ENCODE measurements around the gene SIN3B.

SIN3B gene

GRCh38 chr19:16883522-16883921 lies 54.3 kb downstream of the SIN3B start:
- Histone ChIP-seq H3K79me2 (ENCODE audit: insufficient read depth, low read length) (no peaks in the 10 kb centered on the region), H3K9ac (ENCODE audit: low read depth, low read length, poor library complexity, severe bottlenecking) (no peak overlapping the region), H3K9me2 (replicated peaks; ENCODE audit: low read depth, low read length) (no peaks in the 10 kb centered on the region), H3F3A (ENCODE audit: low read depth) (no peaks in the 10 kb centered on the region), H3K9me3 (ENCODE audit: insufficient read depth, low read depth, low read length) (peaks cover 14% of the 10 kb centered on the region; the same call in 1 of the 2 replicates), H3K27me3 (ENCODE audit: insufficient read depth, low read length, poor library complexity, severe bottlenecking) (no peaks in the 10 kb centered on the region), H3K4me3 (ENCODE audit: low read length, poor library complexity, severe bottlenecking) (no peak overlapping the region), H3K36me3 (ENCODE audit: insufficient read depth, low read length) (peaks cover 26% of the 10 kb centered on the region; the same call in 1 of the 2 replicates), H3K4me1 (ENCODE audit: insufficient read depth, low read length, poor library complexity, severe bottlenecking) (peaks cover 16% of the 10 kb centered on the region), H2AFZ (ENCODE audit: low read length) (no peak overlapping the region), H4K20me1 (ENCODE audit: insufficient read depth, low read length, poor library complexity, severe bottlenecking) (no peaks in the 10 kb centered on the region), H3K4me2 (ENCODE audit: low read depth, low read length, poor library complexity, severe bottlenecking) (no peak overlapping the region)
- TF ChIP-seq CTCF (conservative IDR thresholded peaks at IDR 0.05; ENCODE audit: low read length) (no peak), EZH2phosphoT487 (IDR thresholded peaks at IDR 0.05; ENCODE audit: borderline replicate concordance) (no peak)

- H3K9ac ChIP-seq (ENCODE audit: low read depth, low read length, poor library complexity, severe bottlenecking), result no peak overlapping the region
- H3F3A ChIP-seq (ENCODE audit: low read depth), result no peaks in the 10 kb centered on the region
- H4K20me1 ChIP-seq (ENCODE audit: insufficient read depth, low read length, poor library complexity, severe bottlenecking), result no peaks in the 10 kb centered on the region
- peaks cover 9% of the 10 kb centered on the region; the same call in 1 of the 2 replicates for H3K36me3 ChIP-seq (ENCODE audit: insufficient read depth, low read length)
- H3K79me2 ChIP-seq (ENCODE audit: insufficient read depth, low read length), result peaks cover 10% of the 10 kb centered on the region; the same call in 1 of the 2 replicates
- H3K27me3 ChIP-seq (ENCODE audit: insufficient read depth, low read length, poor library complexity, severe bottlenecking), result no peaks in the 10 kb centered on the region
- H3K4me2 ChIP-seq (ENCODE audit: low read depth, low read length, poor library complexity, severe bottlenecking), result no peak overlapping the region
- no peaks in the 10 kb centered on the region for H3K9me2 ChIP-seq (replicated peaks; ENCODE audit: low read depth, low read length)
- peaks cover 32% of the 10 kb centered on the region for H3K4me1 ChIP-seq (ENCODE audit: insufficient read depth, low read length, poor library complexity, severe bottlenecking)
- no peak overlapping the region for H2AFZ ChIP-seq (ENCODE audit: low read length)
- TF ChIP-seq EZH2phosphoT487 (IDR thresholded peaks at IDR 0.05; ENCODE audit: borderline replicate concordance), result no peak
- TF ChIP-seq CTCF (conservative IDR thresholded peaks at IDR 0.05; ENCODE audit: low read length), result no peak
- H3K4me3 ChIP-seq (ENCODE audit: low read length, poor library complexity, severe bottlenecking), result no peak overlapping the region
- peaks cover 14% of the 10 kb centered on the region; the same call in 1 of the 2 replicates for H3K9me3 ChIP-seq (ENCODE audit: insufficient read depth, low read depth, low read length)
Observed at GRCh38 chr19:16885166-16885565, 56.0 kb downstream of the SIN3B start.

- Histone ChIP-seq H3F3A (ENCODE audit: low read depth) (no peaks in the 10 kb centered on the region), H3K4me3 (ENCODE audit: low read length, poor library complexity, severe bottlenecking) (no peak overlapping the region), H3K9ac (ENCODE audit: low read depth, low read length, poor library complexity, severe bottlenecking) (no peak overlapping the region), H3K79me2 (ENCODE audit: insufficient read depth, low read length) (peaks cover 14% of the 10 kb centered on the region; the same call in 1 of the 2 replicates), H3K4me2 (ENCODE audit: low read depth, low read length, poor library complexity, severe bottlenecking) (no peak overlapping the region), H3K36me3 (ENCODE audit: insufficient read depth, low read length) (no peaks in the 10 kb centered on the region), H3K9me2 (replicated peaks; ENCODE audit: low read depth, low read length) (no peaks in the 10 kb centered on the region), H2AFZ (ENCODE audit: low read length) (no peak overlapping the region), H3K9me3 (ENCODE audit: insufficient read depth, low read depth, low read length) (peaks cover 12% of the 10 kb centered on the region; the same call in 1 of the 2 replicates), H3K4me1 (ENCODE audit: insufficient read depth, low read length, poor library complexity, severe bottlenecking) (peaks cover 37% of the 10 kb centered on the region), H4K20me1 (ENCODE audit: insufficient read depth, low read length, poor library complexity, severe bottlenecking) (no peaks in the 10 kb centered on the region), H3K27me3 (ENCODE audit: insufficient read depth, low read length, poor library complexity, severe bottlenecking) (no peaks in the 10 kb centered on the region)
- no peak for TF ChIP-seq EZH2phosphoT487 (IDR thresholded peaks at IDR 0.05; ENCODE audit: borderline replicate concordance)
- TF ChIP-seq CTCF (conservative IDR thresholded peaks at IDR 0.05; ENCODE audit: low read length), result no peak
Observed at GRCh38 chr19:16886305-16886880, 57.2 kb downstream of the SIN3B start.

All from Loucy (cell line).